CD14-positive monocyte (primary cell): ENCODE data around the gene PMEPA1. TPM values are rescaled to one million over a fixed set of nuclear protein-coding genes. Genes with fewer than 3 reads are reported as not detected.
A peak's percentile ranks its signal among the peaks of the same experiment; 100 is the strongest.

Source experiments
- DNase-seq, 3 donors: peaks; one replicate each; pipeline ENCODE4 v3.0.0-alpha.2; 2011 to 2022
- H2AFZ ChIP-seq: 2 replicates; pipeline ENCODE4 v1.6.0; 2012; ENCODE audit warnings: mild to moderate bottlenecking, low read depth, low read length, inconsistent platforms; ENCODE audit not compliant: insufficient read depth, poor library complexity, severe bottlenecking
- H3K27ac ChIP-seq, 2 donors: 1 replicate in 1 of 2; 2 replicates in 1 of 2; pipeline ENCODE4 v1.5.1; 2012 to 2013; ENCODE audit warnings: low read length in 2 of 2, control low read depth in 1 of 2, inconsistent platforms in 1 of 2, low read depth in 1 of 2, mild to moderate bottlenecking in 1 of 2
- H3K27me3 ChIP-seq, 2 donors: one replicate each; pipeline versions ENCODE4 v1.6.0 to v1.6.1; 2011 to 2013; ENCODE audit warnings: low read length in 2 of 2; ENCODE audit not compliant: control insufficient read depth in 2 of 2, insufficient read depth in 2 of 2
- H3K36me3 ChIP-seq, 2 donors: replicated peaks in 1 of 2; 1 replicate in 1 of 2; 2 replicates in 1 of 2; pipeline versions ENCODE4 v1.5.1 to v1.6.1; 2012 to 2013; ENCODE audit warnings: low read length in 2 of 2, control low read depth in 1 of 2, inconsistent platforms in 1 of 2, mild to moderate bottlenecking in 1 of 2; ENCODE audit not compliant: insufficient read depth in 2 of 2, control insufficient read depth in 1 of 2
- H3K4me1 ChIP-seq, 2 donors: 1 replicate in 1 of 2; 2 replicates in 1 of 2; pipeline versions ENCODE4 v1.5.1 to v1.6.1; 2012 to 2013; ENCODE audit warnings: low read length in 2 of 2, control low read depth in 1 of 2, inconsistent platforms in 1 of 2, mild to moderate bottlenecking in 1 of 2, moderate library complexity in 1 of 2; ENCODE audit not compliant: insufficient read depth in 2 of 2, control insufficient read depth in 1 of 2
- H3K4me2 ChIP-seq: replicated peaks from 2 replicates; pipeline ENCODE3; 2012; ENCODE audit warnings: low read length, moderate library complexity, mild to moderate bottlenecking; ENCODE audit not compliant: poor library complexity, severe bottlenecking; ENCODE audit errors: extremely low read depth
- H3K4me3 ChIP-seq, 3 experiments: fragments of 200-600 bp in 1 of 3; sonication (generic) in 1 of 3; replicated peaks in 1 of 3; 1 replicate in 2 of 3; 2 replicates in 1 of 3; pipeline ENCODE4 v1.5.1; 2011 to 2013; ENCODE audit warnings: low read length in 3 of 3, mild to moderate bottlenecking in 3 of 3, control low read depth in 2 of 3, low read depth in 2 of 3, inconsistent platforms in 1 of 3, moderate library complexity in 1 of 3
- H3K79me2 ChIP-seq: 2 replicates; pipeline ENCODE4 v1.6.0; 2012; ENCODE audit warnings: mild to moderate bottlenecking, control low read depth, inconsistent platforms, low read length, moderate library complexity; ENCODE audit not compliant: insufficient read depth
- H3K9ac ChIP-seq: 2 replicates; pipeline ENCODE4 v1.6.0; 2017; ENCODE audit warnings: low read length, mild to moderate bottlenecking; ENCODE audit not compliant: insufficient read depth, poor library complexity, severe bottlenecking
- H3K9me3 ChIP-seq, 2 donors: replicated peaks in 1 of 2; 1 replicate in 1 of 2; 2 replicates in 1 of 2; pipeline versions ENCODE4 v1.5.1 to v1.6.1; 2012 to 2013; ENCODE audit warnings: low read length in 2 of 2, control low read depth in 1 of 2; ENCODE audit not compliant: control insufficient read depth in 1 of 2, insufficient read depth in 1 of 2
- H4K20me1 ChIP-seq: 2 replicates; pipeline ENCODE4 v1.6.0; 2012; ENCODE audit warnings: mild to moderate bottlenecking, low read length, control low read depth, moderate library complexity; ENCODE audit not compliant: insufficient read depth
- H3K27ac Mint-ChIP-seq, 7 donors: one replicate each; pipeline ENCODE4 v1.8.0; 2020; ENCODE audit warnings: mild to moderate bottlenecking in 7 of 7, mixed read lengths in 7 of 7, moderate library complexity in 6 of 7, inconsistent platforms in 2 of 7
- H3K27me3 Mint-ChIP-seq, 3 donors: one replicate each; pipeline ENCODE4 v1.8.0; 2021 to 2022; ENCODE audit warnings: low read depth in 3 of 3, mild to moderate bottlenecking in 3 of 3, mixed read lengths in 3 of 3, moderate library complexity in 3 of 3, inconsistent platforms in 1 of 3
- H3K36me3 Mint-ChIP-seq, 2 donors: one replicate each; pipeline ENCODE4 v1.8.0; 2020; ENCODE audit warnings: mixed read lengths in 2 of 2, inconsistent platforms in 1 of 2, mild to moderate bottlenecking in 1 of 2
- H3K4me1 Mint-ChIP-seq: one replicate; pipeline ENCODE4 v1.8.0; 2020; ENCODE audit warnings: mild to moderate bottlenecking, mixed read lengths
- H3K4me3 Mint-ChIP-seq, 2 donors: one replicate each; pipeline ENCODE4 v1.8.0; 2020; ENCODE audit warnings: mild to moderate bottlenecking in 2 of 2, mixed read lengths in 2 of 2, moderate library complexity in 1 of 2
- H3K9me3 Mint-ChIP-seq, 7 donors: one replicate each; pipeline ENCODE4 v1.8.0; 2020 to 2022; ENCODE audit warnings: mixed read lengths in 7 of 7, mild to moderate bottlenecking in 6 of 7, moderate library complexity in 6 of 7, inconsistent platforms in 2 of 7
- CTCF ChIP-seq: fragments of 200-600 bp; IDR thresholded peaks from one replicate; pipeline ENCODE4 v1.8.0; 2022; ENCODE audit warnings: antibody characterized with exemption, mild to moderate bottlenecking
- WGBS: methylation state at CpG from one replicate; pipeline ENCODE4 v1.1.5; 2013; ENCODE audit warnings: missing lambda C conversion rate; ENCODE audit not compliant: insufficient coverage; 5-methylcytosine and 5-hydroxymethylcytosine counted together
- intact Hi-C, 2 donors: fragments of 100-400 bp; cut with micrococcal nuclease; formaldehyde crosslinking; loops; one replicate each; pipeline versions ENCODE4 v1.15.0 to v1.15.1; 2023
- polyA plus RNA-seq, 3 donors: library from polyadenylated mRNA; depleted of rRNA in 1 of 3; unstranded in 2 of 3; stranded (reverse) in 1 of 3; fragments of 300-500 nt in 2 of 3; fragments of >200 nt in 1 of 3; fragmentation: Illumina TruSeq in 2 of 3; gene quantifications; 1 replicate in 2 of 3; 2 replicates in 1 of 3; pipeline ENCODE4 v1.2.3, GENCODE V29; 2012 to 2021

The PMEPA1 gene
- polyA plus RNA-seq, 3 donors, result 0.12 to 0.73 (median 0.59) TPM

GRCh38 chr20:57718490-57719009 lies 8.7 kb upstream of the PMEPA1 start:
- Histone ChIP-seq H3K4me3 (peak overlapping the region in 1 of 3 experiments; percentile 34), H3K27ac (no peak overlapping the region), H3K36me3 (no peaks in the 10 kb centered on the region), H3K79me2 (no peaks in the 10 kb centered on the region), H3K9me3 (no peaks in the 10 kb centered on the region), H2AFZ (peak overlapping the region; percentile 31), H3K4me2 (peak overlapping the region; percentile 46), H3K4me1 (peaks cover 10 to 11% of the 10 kb centered on the region in 2 donors), H3K9ac (no peak overlapping the region), H3K27me3 (no peaks in the 10 kb centered on the region), H4K20me1 (no peaks in the 10 kb centered on the region)
- H3K4me3 Mint-ChIP-seq, result peak overlapping the region; percentile 55 to 73
- H3K36me3 Mint-ChIP-seq, result no peaks in the 10 kb centered on the region
- intact Hi-C loops, result loop anchor here in 1 of 2 donors (10.0 kb wide), 2 partner anchors 94 to 344 kb away; partner anchors contain the start of gene ZBP1
- no peak overlapping the region for H3K27ac Mint-ChIP-seq
- no peak for TF ChIP-seq CTCF
- H3K4me1 Mint-ChIP-seq, result peaks cover 7% of the 10 kb centered on the region
- peaks cover 9 to 34% (median 15%) of the 10 kb centered on the region in 3 donors for H3K27me3 Mint-ChIP-seq
- WGBS, result under 1% methylated on average over 29 of the region's 31 CpGs
- DNase-seq, result peak; percentile 89 to 94 (median 91)
- H3K9me3 Mint-ChIP-seq, result peaks cover 0 to 3% (median 0%) of the 10 kb centered on the region in 7 donors

GRCh38 chr20:57717797-57718196 lies 8.0 kb upstream of the PMEPA1 start:
- Mint-ChIP-seq H3K9me3 (peaks cover 0 to 3% (median 0%) of the 10 kb centered on the region in 7 donors), H3K4me1 (peaks cover 14% of the 10 kb centered on the region), H3K27ac (peak overlapping the region in 2 of 7 donors; percentile 44 to 46), H3K27me3 (peaks cover 9 to 32% (median 10%) of the 10 kb centered on the region in 3 donors), H3K4me3 (peak overlapping the region in 1 of 2 donors; percentile 53), H3K36me3 (no peaks in the 10 kb centered on the region)
- no peak for TF ChIP-seq CTCF
- H3K9me3 ChIP-seq, result no peaks in the 10 kb centered on the region
- intact Hi-C loops, result loop anchor here in 1 of 2 donors (10.0 kb wide), 2 partner anchors 93 to 343 kb away; partner anchors contain the start of gene ZBP1
- no peaks in the 10 kb centered on the region for H4K20me1 ChIP-seq
- no peak overlapping the region for H3K27ac ChIP-seq
- H3K27me3 ChIP-seq, result no peaks in the 10 kb centered on the region
- WGBS, result 98% methylated on average over 6 of the region's 11 CpGs
- peaks cover 18% of the 10 kb centered on the region in 2 donors for H3K4me1 ChIP-seq
- no peak for DNase-seq
- no peak overlapping the region for H3K9ac ChIP-seq
- H2AFZ ChIP-seq, result no peak overlapping the region
- no peaks in the 10 kb centered on the region for H3K79me2 ChIP-seq
- H3K4me2 ChIP-seq, result no peak overlapping the region
- H3K36me3 ChIP-seq, result no peaks in the 10 kb centered on the region
- no peak overlapping the region for H3K4me3 ChIP-seq
